ENCODE results near the gene HOMER2.

GRCh38 chr15:82919231-82919886, 33.2 kb downstream of the HOMER2 start:
- TF ChIP-seq CTCF (IDR thresholded peaks at IDR 0.05; ENCODE audit: low read depth, low read length): no peak
- TF ChIP-seq EZH2phosphoT487 (IDR thresholded peaks at IDR 0.05; ENCODE audit: low read depth): no peak
